Measurements from ENCODE around the gene HSP90AB1. TPM values are rescaled to one million over a fixed set of nuclear protein-coding genes. Genes with fewer than 3 reads are reported as not detected.

Gene HSP90AB1
- total and polyA plus RNA-seq, 9 of the 15 experiments (the other 6 are each of a cell fraction or from before 2014, with no cell fraction given) = 1,780 to 3,358 (median 2,262) TPM

- TF ChIP-seq ZNF280A (IDR thresholded peaks at IDR 0.05; ENCODE audit: low read depth, partially characterized antibody) = no peak
- no peak for TF ChIP-seq MCM5 (IDR thresholded peaks at IDR 0.05; ENCODE audit: low read depth)
- TF ChIP-seq ZNF589 (CRISPR knock-in tag; IDR thresholded peaks at IDR 0.05; ENCODE audit: low read depth) = peak; percentile 72; the same call in 1 of the 2 replicates
- TF ChIP-seq, protein P1, sequence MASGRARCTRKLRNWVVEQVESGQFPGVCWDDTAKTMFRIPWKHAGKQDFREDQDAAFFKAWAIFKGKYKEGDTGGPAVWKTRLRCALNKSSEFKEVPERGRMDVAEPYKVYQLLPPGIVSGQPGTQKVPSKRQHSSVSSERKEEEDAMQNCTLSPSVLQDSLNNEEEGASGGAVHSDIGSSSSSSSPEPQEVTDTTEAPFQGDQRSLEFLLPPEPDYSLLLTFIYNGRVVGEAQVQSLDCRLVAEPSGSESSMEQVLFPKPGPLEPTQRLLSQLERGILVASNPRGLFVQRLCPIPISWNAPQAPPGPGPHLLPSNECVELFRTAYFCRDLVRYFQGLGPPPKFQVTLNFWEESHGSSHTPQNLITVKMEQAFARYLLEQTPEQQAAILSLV (tag; IDR thresholded peaks at IDR 0.05) = no peak
- TF ChIP-seq ZKSCAN8 (CRISPR knock-in tag; IDR thresholded peaks at IDR 0.05) = no peak
- no peak; the same call in 1 of the 2 replicates for TF ChIP-seq JUN (IDR thresholded peaks at IDR 0.05; ENCODE audit: borderline replicate concordance, low read depth, low read length)
- no peak; the same call in 1 of the 2 replicates for TF ChIP-seq JUN (CRISPR knock-in tag; IDR thresholded peaks at IDR 0.05; ENCODE audit: borderline replicate concordance)
- no peak; the same call in 1 of the 2 replicates for TF ChIP-seq FOXK1 (CRISPR knock-in tag; IDR thresholded peaks at IDR 0.05; ENCODE audit: borderline replicate concordance)
- no peak for TF ChIP-seq ZZZ3 (IDR thresholded peaks at IDR 0.05)
- TF ChIP-seq HSF4 (CRISPR knock-in tag; IDR thresholded peaks at IDR 0.05; ENCODE audit: borderline replicate concordance) = no peak
- peak; percentile 70; the same call in 1 of the 2 replicates for TF ChIP-seq JUND (IDR thresholded peaks at IDR 0.05; ENCODE audit: borderline replicate concordance, low read depth, low read length)
- no peak for TF ChIP-seq JUND (tag; IDR thresholded peaks at IDR 0.05; ENCODE audit: borderline replicate concordance, low read depth, low read length)
- TF ChIP-seq NR0B1 (IDR thresholded peaks at IDR 0.05; ENCODE audit: partially characterized antibody) = no peak
- TF ChIP-seq GTF2F1 (IDR thresholded peaks at IDR 0.05; ENCODE audit: low read depth, low read length) = no peak; the same call in 1 of the 2 replicates
- no peak for TF ChIP-seq E2F3 (CRISPR knock-in tag; IDR thresholded peaks at IDR 0.05)
- TF ChIP-seq, protein P2, sequence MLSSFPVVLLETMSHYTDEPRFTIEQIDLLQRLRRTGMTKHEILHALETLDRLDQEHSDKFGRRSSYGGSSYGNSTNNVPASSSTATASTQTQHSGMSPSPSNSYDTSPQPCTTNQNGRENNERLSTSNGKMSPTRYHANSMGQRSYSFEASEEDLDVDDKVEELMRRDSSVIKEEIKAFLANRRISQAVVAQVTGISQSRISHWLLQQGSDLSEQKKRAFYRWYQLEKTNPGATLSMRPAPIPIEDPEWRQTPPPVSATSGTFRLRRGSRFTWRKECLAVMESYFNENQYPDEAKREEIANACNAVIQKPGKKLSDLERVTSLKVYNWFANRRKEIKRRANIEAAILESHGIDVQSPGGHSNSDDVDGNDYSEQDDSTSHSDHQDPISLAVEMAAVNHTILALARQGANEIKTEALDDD (IDR thresholded peaks at IDR 0.05) = no peak
- TF ChIP-seq SRF (CRISPR knock-in tag; IDR thresholded peaks at IDR 0.05) = no peak
- TF ChIP-seq C11orf30 (IDR thresholded peaks at IDR 0.05; ENCODE audit: low read depth) = peak; percentile 83
- TF ChIP-seq ZNF347 (CRISPR knock-in tag; IDR thresholded peaks at IDR 0.05; ENCODE audit: low read depth) = no peak
- no peak for TF ChIP-seq NFXL1 (CRISPR knock-in tag; IDR thresholded peaks at IDR 0.05)
- no peak for TF ChIP-seq ZNF212 (CRISPR knock-in tag; IDR thresholded peaks at IDR 0.05)
- no peak for TF ChIP-seq PHB2 (IDR thresholded peaks at IDR 0.05; ENCODE audit: low read depth)
- no peak for TF ChIP-seq PURB (CRISPR knock-in tag; IDR thresholded peaks at IDR 0.05; ENCODE audit: low read depth)
- no peak for TF ChIP-seq SREBF2 (CRISPR knock-in tag; IDR thresholded peaks at IDR 0.05)
- TF ChIP-seq FOXA3 (CRISPR knock-in tag; conservative IDR thresholded peaks at IDR 0.05 in 1 of 2, IDR thresholded peaks at IDR 0.05 in 1 of 2) = 0 out of 4 replicates have a peak, but pooled peaks of 1 of the 2 experiments have one; percentile 47
Observed at GRCh38 chr6:44257025-44257752, 10.3 kb downstream of the HSP90AB1 start, which contains the start of gene SLC35B2 (continued).

All from K562 (cell line).